ENCODE data around the gene RBKS. TPM values are rescaled to one million over a fixed set of nuclear protein-coding genes. Genes with fewer than 3 reads are reported as not detected.

RBKS gene
- total and polyA plus RNA-seq, 2 of the 8 experiments (the other 6 are each of a cell fraction or from before 2014, with no cell fraction given), result 1.1 to 1.5 TPM

DNA sequence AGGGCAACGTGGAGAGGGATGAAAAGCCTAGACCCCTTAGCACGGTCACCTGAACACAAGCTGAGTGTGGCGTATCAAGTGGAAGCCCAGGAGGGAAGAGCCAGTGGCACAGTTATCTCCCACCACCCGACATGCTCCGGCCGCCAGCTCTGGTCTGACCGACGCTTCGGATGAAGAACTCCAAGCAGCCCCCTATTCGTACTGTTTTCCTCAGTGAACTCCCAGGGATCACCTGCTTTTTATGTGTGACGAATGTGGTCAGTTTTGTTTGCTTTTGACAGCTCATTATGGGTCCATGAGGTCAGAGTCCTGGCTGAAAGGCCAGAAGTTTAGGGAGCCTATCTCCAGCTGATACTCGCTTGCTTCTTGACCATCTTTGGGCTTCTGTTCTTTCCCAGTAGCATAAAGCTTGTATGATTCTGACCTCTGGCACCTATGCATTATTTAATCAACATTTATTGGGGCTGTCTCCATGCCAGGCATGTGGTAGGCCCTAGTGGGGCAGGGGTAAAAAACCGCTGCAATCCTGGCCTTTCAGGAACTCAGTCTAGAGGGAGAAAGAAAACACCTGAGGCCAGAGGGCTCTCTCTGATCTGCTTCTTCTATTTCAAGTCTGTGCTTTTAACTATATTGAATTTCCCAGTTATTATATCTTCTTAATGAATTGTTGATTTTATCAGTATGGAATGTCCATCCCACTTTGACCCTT lies 151.7 kb downstream of the RBKS start (continued):
- TF ChIP-seq CEBPB (IDR thresholded peaks at IDR 0.05; ENCODE audit: low read depth, low read length), result no peak
- no peak for TF ChIP-seq JUND (IDR thresholded peaks at IDR 0.05; ENCODE audit: low read length)
- TF ChIP-seq ZNF274 (IDR thresholded peaks at IDR 0.05; ENCODE audit: borderline replicate concordance, extremely low read depth, low read length), result no peak
- no peak for TF ChIP-seq EP300 (IDR thresholded peaks at IDR 0.05; ENCODE audit: borderline replicate concordance in 1 of 2, low read depth in 2 of 2, low read length in 2 of 2)
- TF ChIP-seq SRF (IDR thresholded peaks at IDR 0.05; ENCODE audit: low read depth, low read length), result no peak
- TF ChIP-seq ASH2L (IDR thresholded peaks at IDR 0.05; ENCODE audit: low read length), result no peak
- TF ChIP-seq SP4 (IDR thresholded peaks at IDR 0.05; ENCODE audit: low read length), result no peak

All from H1 (cell line).